ENCODE data around the gene PODXL2.

PODXL2 gene

GRCh38 chr3:127661600-127661999, 32.6 kb downstream of the PODXL2 start:
- Histone ChIP-seq H3K4me1 (ENCODE audit: control insufficient read depth, insufficient read depth, low read length) (no peaks in the 10 kb centered on the region), H3K9ac (ENCODE audit: low read depth, low read length) (no peak overlapping the region), H3K9me3 (ENCODE audit: control insufficient read depth, insufficient read depth, low read length) (no peaks in the 10 kb centered on the region)

GRCh38 chr3:127662001-127662469, 33.0 kb downstream of the PODXL2 start:
- no peaks in the 10 kb centered on the region for H3K4me1 ChIP-seq (ENCODE audit: control insufficient read depth, insufficient read depth, low read length)
- no peak overlapping the region for H3K4me3 ChIP-seq (ENCODE audit: low read depth, low read length)
- H3K36me3 ChIP-seq (ENCODE audit: control insufficient read depth, insufficient read depth, low read length), result peaks cover 10% of the 10 kb centered on the region
- no peak overlapping the region for H3K9ac ChIP-seq (ENCODE audit: low read depth, low read length)
- H3K27ac ChIP-seq (ENCODE audit: low read depth, low read length), result no peak overlapping the region
- H3K9me3 ChIP-seq (ENCODE audit: control insufficient read depth, insufficient read depth, low read length), result no peaks in the 10 kb centered on the region
- H3K27me3 ChIP-seq (ENCODE audit: control insufficient read depth, insufficient read depth, low read length), result no peaks in the 10 kb centered on the region

More at GRCh38 chr3:127661600-127661999, 32.6 kb downstream of the PODXL2 start:
- no peaks in the 10 kb centered on the region for H3K27me3 ChIP-seq (ENCODE audit: control insufficient read depth, insufficient read depth, low read length)
- H3K27ac ChIP-seq (ENCODE audit: low read depth, low read length), result no peak overlapping the region
- peaks cover 10% of the 10 kb centered on the region for H3K36me3 ChIP-seq (ENCODE audit: control insufficient read depth, insufficient read depth, low read length)
- no peak overlapping the region for H3K4me3 ChIP-seq (ENCODE audit: low read depth, low read length)

- Histone ChIP-seq H3K27ac (ENCODE audit: low read depth, low read length) (no peak overlapping the region), H3K9ac (ENCODE audit: low read depth, low read length) (no peak overlapping the region), H3K4me3 (ENCODE audit: low read depth, low read length) (no peak overlapping the region), H3K4me1 (ENCODE audit: control insufficient read depth, insufficient read depth, low read length) (no peaks in the 10 kb centered on the region), H3K36me3 (ENCODE audit: control insufficient read depth, insufficient read depth, low read length) (peaks cover 10% of the 10 kb centered on the region), H3K9me3 (ENCODE audit: control insufficient read depth, insufficient read depth, low read length) (no peaks in the 10 kb centered on the region), H3K27me3 (ENCODE audit: control insufficient read depth, insufficient read depth, low read length) (no peaks in the 10 kb centered on the region)
Measured at GRCh38 chr3:127663151-127663550, 34.2 kb downstream of the PODXL2 start.

- Histone ChIP-seq H3K4me3 (ENCODE audit: low read depth, low read length) (no peak overlapping the region), H3K27ac (ENCODE audit: low read depth, low read length) (no peak overlapping the region), H3K4me1 (ENCODE audit: control insufficient read depth, insufficient read depth, low read length) (no peaks in the 10 kb centered on the region), H3K9ac (ENCODE audit: low read depth, low read length) (no peak overlapping the region), H3K36me3 (ENCODE audit: control insufficient read depth, insufficient read depth, low read length) (peaks cover 10% of the 10 kb centered on the region), H3K9me3 (ENCODE audit: control insufficient read depth, insufficient read depth, low read length) (no peaks in the 10 kb centered on the region), H3K27me3 (ENCODE audit: control insufficient read depth, insufficient read depth, low read length) (no peaks in the 10 kb centered on the region)
Measured at GRCh38 chr3:127665165-127665564, 36.2 kb downstream of the PODXL2 start.

GRCh38 chr3:127665586-127665985, 36.6 kb downstream of the PODXL2 start:
- Histone ChIP-seq H3K4me1 (ENCODE audit: control insufficient read depth, insufficient read depth, low read length) (no peaks in the 10 kb centered on the region), H3K36me3 (ENCODE audit: control insufficient read depth, insufficient read depth, low read length) (peaks cover 7% of the 10 kb centered on the region), H3K27me3 (ENCODE audit: control insufficient read depth, insufficient read depth, low read length) (no peaks in the 10 kb centered on the region), H3K4me3 (ENCODE audit: low read depth, low read length) (no peak overlapping the region), H3K27ac (ENCODE audit: low read depth, low read length) (no peak overlapping the region), H3K9ac (ENCODE audit: low read depth, low read length) (no peak overlapping the region), H3K9me3 (ENCODE audit: control insufficient read depth, insufficient read depth, low read length) (no peaks in the 10 kb centered on the region)

GRCh38 chr3:127666676-127667075, 37.7 kb downstream of the PODXL2 start:
- H3K4me3 ChIP-seq (ENCODE audit: low read depth, low read length), result no peak overlapping the region
- no peaks in the 10 kb centered on the region; the same call in 1 of the 2 replicates for H3K36me3 ChIP-seq (ENCODE audit: control insufficient read depth, insufficient read depth, low read length)
- H3K9me3 ChIP-seq (ENCODE audit: control insufficient read depth, insufficient read depth, low read length), result no peaks in the 10 kb centered on the region
- no peaks in the 10 kb centered on the region for H3K4me1 ChIP-seq (ENCODE audit: control insufficient read depth, insufficient read depth, low read length)
- H3K9ac ChIP-seq (ENCODE audit: low read depth, low read length), result no peak overlapping the region
- H3K27ac ChIP-seq (ENCODE audit: low read depth, low read length), result no peak overlapping the region
- no peaks in the 10 kb centered on the region for H3K27me3 ChIP-seq (ENCODE audit: control insufficient read depth, insufficient read depth, low read length)

- Histone ChIP-seq H3K36me3 (ENCODE audit: control insufficient read depth, insufficient read depth, low read length) (no peaks in the 10 kb centered on the region; the same call in 1 of the 2 replicates), H3K27ac (ENCODE audit: low read depth, low read length) (no peak overlapping the region)
Measured at GRCh38 chr3:127667119-127667681, 38.2 kb downstream of the PODXL2 start.

GRCh38 chr3:127668906-127669305, 39.9 kb downstream of the PODXL2 start:
- peaks cover 5% of the 10 kb centered on the region for H3K4me1 ChIP-seq (ENCODE audit: control insufficient read depth, insufficient read depth, low read length)
- no peak overlapping the region for H3K4me3 ChIP-seq (ENCODE audit: low read depth, low read length)
- no peak overlapping the region for H3K9ac ChIP-seq (ENCODE audit: low read depth, low read length)
- no peaks in the 10 kb centered on the region for H3K9me3 ChIP-seq (ENCODE audit: control insufficient read depth, insufficient read depth, low read length)
- H3K27me3 ChIP-seq (ENCODE audit: control insufficient read depth, insufficient read depth, low read length), result 0 out of 2 replicates have a peak, but pooled peaks cover 4% of the 10 kb centered on the region
- H3K36me3 ChIP-seq (ENCODE audit: control insufficient read depth, insufficient read depth, low read length), result no peaks in the 10 kb centered on the region
- no peak overlapping the region for H3K27ac ChIP-seq (ENCODE audit: low read depth, low read length)

More at GRCh38 chr3:127667119-127667681, 38.2 kb downstream of the PODXL2 start:
- H3K4me1 ChIP-seq (ENCODE audit: control insufficient read depth, insufficient read depth, low read length), result no peaks in the 10 kb centered on the region
- H3K9me3 ChIP-seq (ENCODE audit: control insufficient read depth, insufficient read depth, low read length), result no peaks in the 10 kb centered on the region
- H3K4me3 ChIP-seq (ENCODE audit: low read depth, low read length), result no peak overlapping the region
- H3K9ac ChIP-seq (ENCODE audit: low read depth, low read length), result no peak overlapping the region
- H3K27me3 ChIP-seq (ENCODE audit: control insufficient read depth, insufficient read depth, low read length), result no peaks in the 10 kb centered on the region

GRCh38 chr3:127669541-127670228, 40.7 kb downstream of the PODXL2 start:
- Histone ChIP-seq H3K9ac (ENCODE audit: low read depth, low read length) (no peak overlapping the region), H3K27ac (ENCODE audit: low read depth, low read length) (no peak overlapping the region), H3K9me3 (ENCODE audit: control insufficient read depth, insufficient read depth, low read length) (no peaks in the 10 kb centered on the region), H3K4me3 (ENCODE audit: low read depth, low read length) (no peak overlapping the region), H3K27me3 (ENCODE audit: control insufficient read depth, insufficient read depth, low read length) (peaks cover 4% of the 10 kb centered on the region; the same call in 1 of the 2 replicates), H3K4me1 (ENCODE audit: control insufficient read depth, insufficient read depth, low read length) (peaks cover 7% of the 10 kb centered on the region), H3K36me3 (ENCODE audit: control insufficient read depth, insufficient read depth, low read length) (no peaks in the 10 kb centered on the region)

- H3K36me3 ChIP-seq (ENCODE audit: control insufficient read depth, insufficient read depth, low read length), result no peaks in the 10 kb centered on the region
- H3K4me1 ChIP-seq (ENCODE audit: control insufficient read depth, insufficient read depth, low read length), result peaks cover 7% of the 10 kb centered on the region
- peaks cover 4% of the 10 kb centered on the region; the same call in 1 of the 2 replicates for H3K27me3 ChIP-seq (ENCODE audit: control insufficient read depth, insufficient read depth, low read length)
- H3K9ac ChIP-seq (ENCODE audit: low read depth, low read length), result no peak overlapping the region
- H3K9me3 ChIP-seq (ENCODE audit: control insufficient read depth, insufficient read depth, low read length), result no peaks in the 10 kb centered on the region
- H3K4me3 ChIP-seq (ENCODE audit: low read depth, low read length), result no peak overlapping the region
- no peak overlapping the region for H3K27ac ChIP-seq (ENCODE audit: low read depth, low read length)
Measured at GRCh38 chr3:127670229-127670559, 41.2 kb downstream of the PODXL2 start.

- Histone ChIP-seq H3K9ac (ENCODE audit: low read depth, low read length) (no peak overlapping the region), H3K4me1 (ENCODE audit: control insufficient read depth, insufficient read depth, low read length) (peaks cover 7% of the 10 kb centered on the region), H3K9me3 (ENCODE audit: control insufficient read depth, insufficient read depth, low read length) (no peaks in the 10 kb centered on the region), H3K36me3 (ENCODE audit: control insufficient read depth, insufficient read depth, low read length) (no peaks in the 10 kb centered on the region), H3K27me3 (ENCODE audit: control insufficient read depth, insufficient read depth, low read length) (peaks cover 4% of the 10 kb centered on the region; the same call in 1 of the 2 replicates), H3K27ac (ENCODE audit: low read depth, low read length) (no peak overlapping the region), H3K4me3 (ENCODE audit: low read depth, low read length) (no peak overlapping the region)
Measured at GRCh38 chr3:127670761-127671522, 42.0 kb downstream of the PODXL2 start.
